Ishikawa (cell line): ENCODE measurements around the gene NUP188.

Source experiments
- CEBPB ChIP-seq: IDR thresholded peaks from 2 replicates; pipeline ENCODE4 v1.6.1; 2012
- CREB1 ChIP-seq: IDR thresholded peaks from 2 replicates; pipeline ENCODE4 v1.6.1; 2012; ENCODE audit warnings: low read depth
- EGR1 ChIP-seq: IDR thresholded peaks from 2 replicates; pipeline ENCODE4 v1.6.1; 2012
- EP300 ChIP-seq: IDR thresholded peaks from 2 replicates; pipeline ENCODE4 v1.6.1; 2012; ENCODE audit warnings: borderline replicate concordance
- FOXM1 ChIP-seq: IDR thresholded peaks from 2 replicates; pipeline ENCODE4 v1.6.1; 2012; ENCODE audit warnings: low read depth, borderline replicate concordance
- NFIC ChIP-seq: IDR thresholded peaks from 2 replicates; pipeline ENCODE4 v1.6.1; 2012
- RAD21 ChIP-seq: IDR thresholded peaks from 2 replicates; pipeline ENCODE4 v1.6.1; 2012; ENCODE audit warnings: low read depth
- TAF1 ChIP-seq: IDR thresholded peaks from 2 replicates; pipeline ENCODE4 v1.6.1; 2012; ENCODE audit warnings: low read depth, mild to moderate bottlenecking
- TCF12 ChIP-seq: IDR thresholded peaks from 2 replicates; pipeline ENCODE4 v1.6.1; 2012; ENCODE audit warnings: low read depth
- TEAD4 ChIP-seq: IDR thresholded peaks from 2 replicates; pipeline ENCODE4 v1.6.1; 2012
- YY1 ChIP-seq: IDR thresholded peaks from 2 replicates; pipeline ENCODE4 v1.6.1; 2012; ENCODE audit warnings: low read depth
- ZBTB7A ChIP-seq: IDR thresholded peaks from 2 replicates; pipeline ENCODE4 v1.6.1; 2012; ENCODE audit warnings: low read depth
- TF ChIP-seq, protein P1 (sequence below): IDR thresholded peaks from 2 replicates; pipeline ENCODE4 v1.6.1; 2012; ENCODE audit warnings: low read depth, mild to moderate bottlenecking
- TF ChIP-seq, protein P2 (sequence below): IDR thresholded peaks from 2 replicates; pipeline ENCODE4 v1.6.1; 2012
- TF ChIP-seq, protein P3 (sequence below): IDR thresholded peaks from 2 replicates; pipeline ENCODE4 v1.6.1; 2012

Gene NUP188

DNA sequence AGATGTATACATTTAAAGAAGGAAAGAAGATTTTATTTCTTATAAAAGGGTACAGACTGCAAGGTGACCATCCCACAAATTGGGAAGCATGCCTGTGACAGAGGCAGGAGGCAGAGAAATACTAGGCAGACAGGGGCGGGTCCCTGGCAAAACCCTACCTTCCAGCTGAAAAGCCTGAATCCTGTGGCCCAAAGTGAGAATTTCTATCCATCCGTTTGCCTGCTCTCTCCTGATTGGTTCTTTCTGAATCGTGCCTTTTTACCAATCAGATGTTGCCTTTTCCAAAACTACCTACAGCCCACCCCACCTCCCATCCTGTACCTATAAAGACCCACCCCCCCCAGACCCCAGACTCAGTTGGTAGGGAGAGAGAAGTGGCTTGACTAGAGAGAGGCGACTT, 84.0 kb downstream of the NUP188 start:
- TF ChIP-seq TAF1 (no peak), NFIC (no peak), FOXM1 (no peak), CREB1 (no peak), TCF12 (no peak), EGR1 (no peak), CEBPB (no peak), RAD21 (no peak), YY1 (no peak), TEAD4 (no peak), EP300 (no peak)
- TF ChIP-seq, protein P1, sequence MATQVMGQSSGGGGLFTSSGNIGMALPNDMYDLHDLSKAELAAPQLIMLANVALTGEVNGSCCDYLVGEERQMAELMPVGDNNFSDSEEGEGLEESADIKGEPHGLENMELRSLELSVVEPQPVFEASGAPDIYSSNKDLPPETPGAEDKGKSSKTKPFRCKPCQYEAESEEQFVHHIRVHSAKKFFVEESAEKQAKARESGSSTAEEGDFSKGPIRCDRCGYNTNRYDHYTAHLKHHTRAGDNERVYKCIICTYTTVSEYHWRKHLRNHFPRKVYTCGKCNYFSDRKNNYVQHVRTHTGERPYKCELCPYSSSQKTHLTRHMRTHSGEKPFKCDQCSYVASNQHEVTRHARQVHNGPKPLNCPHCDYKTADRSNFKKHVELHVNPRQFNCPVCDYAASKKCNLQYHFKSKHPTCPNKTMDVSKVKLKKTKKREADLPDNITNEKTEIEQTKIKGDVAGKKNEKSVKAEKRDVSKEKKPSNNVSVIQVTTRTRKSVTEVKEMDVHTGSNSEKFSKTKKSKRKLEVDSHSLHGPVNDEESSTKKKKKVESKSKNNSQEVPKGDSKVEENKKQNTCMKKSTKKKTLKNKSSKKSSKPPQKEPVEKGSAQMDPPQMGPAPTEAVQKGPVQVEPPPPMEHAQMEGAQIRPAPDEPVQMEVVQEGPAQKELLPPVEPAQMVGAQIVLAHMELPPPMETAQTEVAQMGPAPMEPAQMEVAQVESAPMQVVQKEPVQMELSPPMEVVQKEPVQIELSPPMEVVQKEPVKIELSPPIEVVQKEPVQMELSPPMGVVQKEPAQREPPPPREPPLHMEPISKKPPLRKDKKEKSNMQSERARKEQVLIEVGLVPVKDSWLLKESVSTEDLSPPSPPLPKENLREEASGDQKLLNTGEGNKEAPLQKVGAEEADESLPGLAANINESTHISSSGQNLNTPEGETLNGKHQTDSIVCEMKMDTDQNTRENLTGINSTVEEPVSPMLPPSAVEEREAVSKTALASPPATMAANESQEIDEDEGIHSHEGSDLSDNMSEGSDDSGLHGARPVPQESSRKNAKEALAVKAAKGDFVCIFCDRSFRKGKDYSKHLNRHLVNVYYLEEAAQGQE, result no peak
- TF ChIP-seq, protein P2, sequence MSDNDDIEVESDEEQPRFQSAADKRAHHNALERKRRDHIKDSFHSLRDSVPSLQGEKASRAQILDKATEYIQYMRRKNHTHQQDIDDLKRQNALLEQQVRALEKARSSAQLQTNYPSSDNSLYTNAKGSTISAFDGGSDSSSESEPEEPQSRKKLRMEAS, result no peak

DNA sequence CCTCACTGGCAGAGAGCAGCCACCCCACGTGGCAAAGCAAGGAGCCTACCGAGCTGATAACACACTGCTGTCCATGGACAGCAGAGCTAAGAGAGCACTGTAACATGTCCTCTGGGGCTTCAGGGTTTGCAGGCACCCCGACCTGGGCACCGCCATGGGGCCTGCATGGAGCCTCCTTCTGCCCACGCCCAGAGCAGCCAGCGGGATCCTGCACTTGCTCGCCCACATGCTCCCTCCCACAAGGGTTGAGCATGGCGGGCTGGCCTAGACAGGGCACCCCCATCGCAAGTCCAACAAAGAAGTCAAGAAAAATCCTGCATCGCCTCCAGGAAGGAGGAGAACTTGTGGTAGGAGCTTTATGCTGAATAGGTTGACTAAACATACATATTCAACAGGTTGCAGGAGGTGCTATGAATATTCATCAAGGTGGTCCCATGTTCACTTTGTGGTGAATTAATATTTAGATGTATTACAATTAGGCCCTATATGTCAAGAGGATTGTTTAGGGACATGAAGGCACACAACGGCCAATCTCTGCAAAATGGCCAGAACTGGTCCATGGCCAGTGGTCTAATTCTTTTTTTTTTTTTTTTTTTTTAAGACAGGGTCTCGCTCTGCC, 85.2 kb downstream of the NUP188 start:
- TF ChIP-seq, protein P2, result no peak
- TF ChIP-seq CEBPB (no peak), EGR1 (no peak), TAF1 (no peak), YY1 (no peak), RAD21 (no peak), NFIC (no peak), EP300 (no peak), ZBTB7A (no peak), FOXM1 (no peak), TCF12 (no peak), CREB1 (no peak)
- TF ChIP-seq, protein P3, sequence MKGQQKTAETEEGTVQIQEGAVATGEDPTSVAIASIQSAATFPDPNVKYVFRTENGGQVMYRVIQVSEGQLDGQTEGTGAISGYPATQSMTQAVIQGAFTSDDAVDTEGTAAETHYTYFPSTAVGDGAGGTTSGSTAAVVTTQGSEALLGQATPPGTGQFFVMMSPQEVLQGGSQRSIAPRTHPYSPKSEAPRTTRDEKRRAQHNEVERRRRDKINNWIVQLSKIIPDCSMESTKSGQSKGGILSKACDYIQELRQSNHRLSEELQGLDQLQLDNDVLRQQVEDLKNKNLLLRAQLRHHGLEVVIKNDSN, result no peak
- TF ChIP-seq, protein P1, result no peak

DNA sequence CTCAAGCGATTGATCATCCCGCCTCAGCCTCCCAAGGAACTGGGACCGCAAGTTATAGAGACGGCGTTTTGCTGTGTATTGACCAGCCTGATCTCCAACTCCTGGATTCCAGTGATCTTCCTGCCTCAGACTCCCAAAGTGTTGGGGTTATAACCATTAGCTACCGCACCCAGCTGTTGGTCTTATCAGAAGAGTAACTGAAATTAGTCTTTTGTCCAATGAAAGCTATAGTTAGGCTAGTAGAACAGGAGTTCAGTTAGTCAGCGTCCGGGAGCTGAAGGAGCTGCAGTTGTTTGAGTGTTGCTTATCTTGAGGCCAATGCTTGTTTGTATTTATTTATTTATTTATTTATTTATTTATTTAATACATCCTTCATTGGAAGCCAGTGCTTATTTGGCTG, 85.7 kb downstream of the NUP188 start:
- TF ChIP-seq TCF12 (no peak), RAD21 (no peak), CEBPB (no peak), CREB1 (no peak), NFIC (no peak), TAF1 (no peak), FOXM1 (no peak), TEAD4 (no peak), EGR1 (no peak), ZBTB7A (no peak)
- TF ChIP-seq, protein P1, result no peak

DNA sequence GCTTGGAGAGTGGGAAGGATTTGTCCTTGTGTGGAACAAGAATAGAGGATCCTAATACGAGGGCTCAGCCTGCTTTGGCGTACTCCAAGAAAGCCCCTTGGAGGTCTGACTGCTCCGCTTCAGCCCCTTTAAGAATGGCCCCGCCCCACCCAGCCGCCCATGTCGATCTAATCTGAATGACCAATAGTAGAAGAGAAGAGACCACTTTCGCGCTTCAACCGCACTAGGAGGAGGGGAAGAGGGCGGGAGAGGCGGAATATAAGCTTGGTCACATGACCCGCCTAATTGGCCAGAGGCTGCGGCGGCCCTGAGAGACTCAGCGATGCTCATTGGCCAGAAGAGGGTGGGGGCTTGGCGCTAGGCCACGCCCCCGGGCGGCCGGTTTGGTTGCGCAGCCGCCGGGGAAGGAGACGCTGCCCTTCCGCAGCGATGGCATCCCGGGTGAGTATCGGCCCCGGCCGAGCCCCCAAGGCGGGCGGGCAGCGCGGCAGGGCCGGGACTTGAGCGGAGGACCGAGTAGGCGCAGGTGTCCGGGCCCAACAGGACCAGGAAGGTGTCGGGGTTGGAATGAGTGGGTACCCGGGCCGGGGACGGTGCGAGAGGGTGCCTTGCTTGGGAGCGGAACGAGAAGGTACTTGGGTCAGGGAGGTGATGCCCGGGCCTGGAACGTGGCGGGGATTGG, 88.9 kb downstream of the NUP188 start, which contains the start of gene MIGA2:
Gene MIGA2 (plus strand): TSS at position 386 of the 682 bp plus-strand sequence. CDS start 3,969 bp downstream, outside the sequence.
- TF ChIP-seq CEBPB, result no peak
- peak; percentile 28; the same call in 1 of the 2 replicates for TF ChIP-seq NFIC
- TF ChIP-seq, protein P1, result no peak
- no peak for TF ChIP-seq TEAD4
- TF ChIP-seq FOXM1, result no peak
- no peak for TF ChIP-seq EGR1
- no peak for TF ChIP-seq RAD21
- 0 out of 2 replicates have a peak, but pooled peaks have one; percentile 27 for TF ChIP-seq CREB1
- TF ChIP-seq ZBTB7A, result no peak
- TF ChIP-seq, protein P2, result peak; percentile 52
- peak; percentile 96 for TF ChIP-seq TAF1
- TF ChIP-seq YY1, result peak; percentile 82
- TF ChIP-seq EP300, result no peak
- TF ChIP-seq, protein P3, result peak; percentile 96
- TF ChIP-seq TCF12, result no peak; the same call in 1 of the 2 replicates
